B cell (primary cell): ENCODE results near the gene NGEF.

Source experiments
- EZH2 ChIP-seq: IDR thresholded peaks from 2 replicates; pipeline ENCODE4 v1.6.1; 2012; ENCODE audit warnings: borderline replicate concordance, low read depth, mild to moderate bottlenecking, moderate library complexity, low read length; ENCODE audit not compliant: insufficient read depth, poor library complexity, severe bottlenecking
- TF ChIP-seq, protein P1 (sequence below): fragments of 200-600 bp; IDR thresholded peaks from one replicate; pipeline ENCODE4 v1.8.0; 2022; ENCODE audit warnings: antibody characterized with exemption, mild to moderate bottlenecking

DNA sequence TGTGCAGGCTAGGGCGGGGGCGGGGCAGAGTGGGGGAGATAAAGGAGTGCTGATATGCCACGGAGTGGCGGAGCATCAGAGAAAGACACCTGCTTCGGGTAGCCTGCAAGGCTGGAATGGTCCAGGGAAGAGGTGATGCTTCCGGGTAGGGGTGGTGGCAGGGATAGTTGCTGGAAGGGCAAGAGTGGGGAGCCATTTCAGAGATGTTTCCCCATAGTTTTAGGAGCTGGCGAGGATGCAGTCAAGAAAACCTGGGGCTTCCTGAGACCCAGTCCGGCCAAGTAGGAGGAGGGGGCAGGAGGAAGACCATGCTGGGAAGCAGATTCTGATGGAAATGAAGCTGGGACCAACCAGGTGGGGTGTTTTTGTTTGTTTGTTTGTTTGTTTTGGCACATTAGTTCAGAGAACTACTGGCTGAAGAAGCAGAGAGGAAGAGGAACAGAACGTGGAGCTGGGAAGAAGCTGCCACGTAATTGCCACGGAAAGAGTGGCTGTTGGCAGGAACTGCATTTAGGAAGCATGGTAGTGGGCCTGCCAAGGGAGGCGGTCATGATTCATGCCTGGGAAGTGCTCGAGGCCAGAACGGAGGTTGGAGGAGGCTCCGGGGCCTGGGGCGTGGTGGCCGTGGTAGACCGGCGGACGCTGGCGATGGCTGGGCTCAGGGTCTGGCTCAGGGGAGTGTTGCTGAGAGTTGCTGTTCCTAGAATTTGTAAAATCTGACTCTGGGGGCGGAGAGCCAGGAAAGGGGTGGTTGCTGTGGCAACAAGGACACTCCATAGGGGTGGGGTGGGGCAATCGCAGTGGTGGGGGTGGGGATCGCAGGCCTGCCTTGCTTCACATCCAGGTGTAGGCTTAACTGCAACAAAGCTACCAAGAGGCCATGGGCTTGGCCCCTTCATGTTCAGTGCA is 38.4 kb upstream of the NGEF start:
- TF ChIP-seq, protein P1, sequence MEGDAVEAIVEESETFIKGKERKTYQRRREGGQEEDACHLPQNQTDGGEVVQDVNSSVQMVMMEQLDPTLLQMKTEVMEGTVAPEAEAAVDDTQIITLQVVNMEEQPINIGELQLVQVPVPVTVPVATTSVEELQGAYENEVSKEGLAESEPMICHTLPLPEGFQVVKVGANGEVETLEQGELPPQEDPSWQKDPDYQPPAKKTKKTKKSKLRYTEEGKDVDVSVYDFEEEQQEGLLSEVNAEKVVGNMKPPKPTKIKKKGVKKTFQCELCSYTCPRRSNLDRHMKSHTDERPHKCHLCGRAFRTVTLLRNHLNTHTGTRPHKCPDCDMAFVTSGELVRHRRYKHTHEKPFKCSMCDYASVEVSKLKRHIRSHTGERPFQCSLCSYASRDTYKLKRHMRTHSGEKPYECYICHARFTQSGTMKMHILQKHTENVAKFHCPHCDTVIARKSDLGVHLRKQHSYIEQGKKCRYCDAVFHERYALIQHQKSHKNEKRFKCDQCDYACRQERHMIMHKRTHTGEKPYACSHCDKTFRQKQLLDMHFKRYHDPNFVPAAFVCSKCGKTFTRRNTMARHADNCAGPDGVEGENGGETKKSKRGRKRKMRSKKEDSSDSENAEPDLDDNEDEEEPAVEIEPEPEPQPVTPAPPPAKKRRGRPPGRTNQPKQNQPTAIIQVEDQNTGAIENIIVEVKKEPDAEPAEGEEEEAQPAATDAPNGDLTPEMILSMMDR: no peak
- TF ChIP-seq EZH2: no peak
